HG02885 (cell line): Measurements from ENCODE around the gene OR51G2.
"Not testable (repeated sequence)": the region's sequence is repeated elsewhere in the genome, so short reads cannot be mapped to it uniquely, and the experiment has no call there.

Source experiments
- ATAC-seq: cut with Tn5 transposase; IDR thresholded peaks from one replicate; pipeline ENCODE4 v1.9.1; 2021; ENCODE audit warnings: mild to moderate bottlenecking; ENCODE audit not compliant: unreplicated experiment, poor library complexity

OR51G2 gene, protein sequence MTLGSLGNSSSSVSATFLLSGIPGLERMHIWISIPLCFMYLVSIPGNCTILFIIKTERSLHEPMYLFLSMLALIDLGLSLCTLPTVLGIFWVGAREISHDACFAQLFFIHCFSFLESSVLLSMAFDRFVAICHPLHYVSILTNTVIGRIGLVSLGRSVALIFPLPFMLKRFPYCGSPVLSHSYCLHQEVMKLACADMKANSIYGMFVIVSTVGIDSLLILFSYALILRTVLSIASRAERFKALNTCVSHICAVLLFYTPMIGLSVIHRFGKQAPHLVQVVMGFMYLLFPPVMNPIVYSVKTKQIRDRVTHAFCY

GRCh38 chr11:4919250-4919649 is at the start of gene OR51G2:
Gene OR51G2 (minus strand): TSS chr11:4919350. CDS start chr11:4915663, 3,687 bp downstream.
- ATAC-seq: no peak

DNA sequence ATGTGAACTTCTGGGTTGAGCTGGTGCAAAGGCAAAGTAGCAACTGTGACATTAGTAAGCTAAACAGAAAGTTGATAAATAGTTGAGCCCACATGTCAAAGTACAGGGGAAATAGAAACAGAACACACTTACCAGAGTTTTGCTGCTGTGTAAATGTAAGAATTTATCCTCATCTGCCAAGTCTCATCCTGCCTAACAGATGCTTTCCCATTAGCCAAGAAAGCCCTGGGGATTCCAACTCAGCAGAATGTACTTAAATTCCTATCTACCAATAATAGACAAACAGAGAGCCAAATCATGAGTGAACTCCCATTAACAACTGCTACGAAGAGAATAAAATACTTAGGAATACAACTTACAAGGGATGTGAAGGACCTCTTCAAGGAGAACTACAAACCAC is 43.7 kb upstream of the OR51G2 start:
- no peak for ATAC-seq

DNA sequence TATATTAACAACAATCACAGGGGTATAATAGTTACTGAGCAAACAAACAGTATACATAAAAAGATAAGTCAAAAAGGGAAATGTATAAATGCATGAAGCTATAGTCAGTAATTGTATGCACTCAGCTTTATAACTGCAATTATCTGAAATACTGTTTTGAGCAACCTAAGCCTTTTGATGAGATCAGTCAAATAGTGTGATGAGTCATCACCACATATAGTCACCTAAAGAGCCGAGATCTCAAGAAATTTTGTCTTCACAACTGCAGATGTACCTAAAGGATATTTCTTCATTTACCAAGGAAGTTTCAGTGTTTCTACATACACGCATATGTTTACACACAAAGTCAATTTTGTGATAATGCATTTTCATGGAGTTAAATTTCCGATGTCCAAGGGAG is 41.7 kb upstream of the OR51G2 start:
- no peak for ATAC-seq

- ATAC-seq: no peak
These were observed 38.2 kb upstream of the OR51G2 start for GRCh38 chr11:4957396-4957795.

GRCh38 chr11:4955613-4956012 is 36.5 kb upstream of the OR51G2 start, which contains the start of gene OR51A2:
Gene OR51A2 (minus strand): TSS chr11:4955713. CDS start chr11:4955713, 0 bp downstream.
- not testable (repeated sequence) for ATAC-seq

DNA sequence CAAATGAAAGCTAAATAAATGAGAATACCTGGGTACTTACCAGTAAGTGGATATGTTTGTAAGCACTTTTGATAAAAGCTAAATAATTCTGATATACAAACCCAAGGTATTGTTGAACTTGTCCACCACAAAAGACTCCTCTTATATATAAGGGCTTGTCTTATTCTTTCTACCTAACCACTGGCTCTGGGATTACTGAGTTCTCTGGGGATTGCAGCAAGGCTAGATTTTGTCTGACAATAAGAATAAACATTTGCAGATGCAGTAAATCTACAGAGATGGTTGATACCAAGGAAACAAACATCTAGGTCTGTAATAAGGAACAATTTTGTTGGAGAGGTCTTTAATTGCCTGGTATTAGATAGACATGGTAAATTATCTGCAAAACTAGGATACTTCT is 28.4 kb upstream of the OR51G2 start, which contains the start of gene OR51A4:
Gene OR51A4 (minus strand): TSS at position 101 of the 400 bp plus-strand sequence. CDS start 505 bp downstream, outside the sequence.
- ATAC-seq: no peak

- ATAC-seq: no peak
These were observed 17.6 kb upstream of the OR51G2 start for GRCh38 chr11:4936745-4937144.

- ATAC-seq: no peak
These were observed 13.6 kb upstream of the OR51G2 start for GRCh38 chr11:4932751-4933150.

DNA sequence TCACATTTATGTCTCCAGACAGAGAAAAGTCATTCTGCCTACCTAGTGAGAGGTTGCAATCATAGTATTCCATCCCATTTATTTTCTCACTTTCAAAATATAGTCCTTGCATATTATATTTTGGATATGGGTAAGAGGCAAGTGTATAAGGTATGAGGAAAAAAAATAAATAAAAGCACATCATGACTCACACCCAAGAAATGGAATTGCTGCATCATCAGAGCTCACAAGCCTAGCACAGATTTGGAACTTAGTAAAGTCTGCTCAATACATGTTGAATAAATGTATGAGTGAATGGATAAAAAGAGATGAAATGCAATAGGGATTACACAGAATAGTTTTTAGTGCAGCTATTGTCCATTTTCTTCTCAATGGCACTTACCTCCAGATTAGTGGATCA is 7.5 kb upstream of the OR51G2 start:
- ATAC-seq: no peak

- ATAC-seq: no peak
These were observed 5.1 kb upstream of the OR51G2 start, which contains the start of gene OR51G1 for GRCh38 chr11:4924239-4924638. Gene OR51G1 (minus strand): TSS chr11:4924339. CDS start chr11:4924339, 0 bp downstream.

GRCh38 chr11:4922304-4922703 is 3.2 kb upstream of the OR51G2 start:
- ATAC-seq: no peak

GRCh38 chr11:4921796-4922195 is 2.6 kb upstream of the OR51G2 start:
- no peak for ATAC-seq

DNA sequence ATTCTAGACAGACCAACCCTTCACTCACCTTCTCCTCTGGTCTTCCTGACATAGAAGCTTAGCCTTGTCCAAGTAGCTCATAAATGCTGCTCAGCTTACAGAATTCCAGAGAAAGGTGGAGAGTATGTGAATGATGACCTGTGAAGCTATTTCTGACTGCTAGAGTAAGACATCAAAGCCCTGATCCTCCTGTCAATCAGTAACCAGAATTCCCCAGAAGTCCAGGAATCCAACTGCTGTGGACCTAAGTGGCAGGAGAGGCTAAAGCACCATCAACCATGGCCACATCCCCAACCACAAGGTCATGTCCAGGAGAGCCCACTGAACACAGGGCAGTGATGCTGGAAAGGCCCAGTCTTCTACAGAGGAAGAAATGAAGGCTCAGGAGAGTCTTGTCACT is 2.6 kb downstream of the OR51G2 start:
- ATAC-seq: no peak

DNA sequence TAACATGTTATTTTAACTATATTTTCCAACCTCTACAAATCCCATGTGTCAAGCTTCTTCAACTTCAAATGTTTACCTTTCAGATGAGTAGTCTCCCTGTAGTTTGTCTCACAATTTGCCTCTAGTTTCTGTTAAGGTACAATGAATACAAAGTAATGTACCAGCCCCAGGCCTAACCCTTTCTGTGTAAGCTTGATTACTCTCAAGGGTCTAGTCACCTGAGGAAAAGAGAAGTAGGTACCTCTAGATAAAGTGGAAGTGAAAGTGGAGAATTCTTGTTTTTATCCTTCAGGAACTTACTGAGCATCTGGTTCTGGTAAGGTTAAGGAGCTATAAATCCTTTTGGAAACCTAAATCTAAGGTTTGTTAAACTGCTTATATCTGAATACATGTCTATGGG is 15.7 kb downstream of the OR51G2 start, which contains the start of gene OR51A7:
Gene OR51A7 (plus strand): TSS at position 300 of the 400 bp plus-strand sequence. CDS start 3,587 bp downstream, outside the sequence.
- no peak for ATAC-seq

- no peak for ATAC-seq
These were observed 27.0 kb downstream of the OR51G2 start for GRCh38 chr11:4891996-4892640.

- no peak for ATAC-seq
These were observed 28.9 kb downstream of the OR51G2 start for GRCh38 chr11:4890279-4890678.

DNA sequence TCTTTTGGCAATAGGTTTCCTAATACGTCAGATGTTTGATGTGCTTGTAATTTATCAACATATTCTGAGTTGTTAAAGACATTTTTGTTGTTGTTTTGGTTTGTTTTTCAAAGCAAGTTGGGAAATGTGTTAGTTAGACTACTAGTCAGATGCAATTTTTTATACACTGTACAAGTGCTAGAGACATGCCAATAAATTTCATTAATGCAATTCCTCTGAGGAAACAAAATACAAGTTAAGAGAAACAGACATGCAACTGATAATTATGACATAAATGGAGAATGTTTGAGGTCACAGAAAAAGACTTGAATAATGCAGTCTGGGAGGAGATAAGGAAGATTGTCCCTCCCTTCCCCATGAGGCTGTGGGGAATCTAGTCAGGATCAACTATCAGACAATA is 31.6 kb downstream of the OR51G2 start:
- no peak for ATAC-seq

GRCh38 chr11:4886186-4886585 is 33.0 kb downstream of the OR51G2 start:
- no peak for ATAC-seq

- ATAC-seq: no peak
These were observed 34.8 kb downstream of the OR51G2 start for GRCh38 chr11:4884361-4884760.

DNA sequence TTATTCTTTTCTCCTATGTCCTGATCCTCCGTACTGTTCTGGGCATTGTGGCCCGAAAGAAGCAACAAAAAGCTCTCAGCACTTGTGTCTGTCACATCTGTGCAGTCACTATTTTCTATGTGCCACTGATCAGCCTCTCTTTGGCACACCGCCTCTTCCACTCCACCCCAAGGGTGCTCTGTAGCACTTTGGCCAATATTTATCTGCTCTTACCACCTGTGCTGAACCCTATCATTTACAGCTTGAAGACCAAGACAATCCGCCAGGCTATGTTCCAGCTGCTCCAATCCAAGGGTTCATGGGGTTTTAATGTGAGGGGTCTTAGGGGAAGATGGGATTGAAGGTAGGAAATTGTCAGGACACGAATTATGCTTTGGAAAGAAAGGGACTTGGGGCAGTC is 36.6 kb downstream of the OR51G2 start:
- no peak for ATAC-seq

DNA sequence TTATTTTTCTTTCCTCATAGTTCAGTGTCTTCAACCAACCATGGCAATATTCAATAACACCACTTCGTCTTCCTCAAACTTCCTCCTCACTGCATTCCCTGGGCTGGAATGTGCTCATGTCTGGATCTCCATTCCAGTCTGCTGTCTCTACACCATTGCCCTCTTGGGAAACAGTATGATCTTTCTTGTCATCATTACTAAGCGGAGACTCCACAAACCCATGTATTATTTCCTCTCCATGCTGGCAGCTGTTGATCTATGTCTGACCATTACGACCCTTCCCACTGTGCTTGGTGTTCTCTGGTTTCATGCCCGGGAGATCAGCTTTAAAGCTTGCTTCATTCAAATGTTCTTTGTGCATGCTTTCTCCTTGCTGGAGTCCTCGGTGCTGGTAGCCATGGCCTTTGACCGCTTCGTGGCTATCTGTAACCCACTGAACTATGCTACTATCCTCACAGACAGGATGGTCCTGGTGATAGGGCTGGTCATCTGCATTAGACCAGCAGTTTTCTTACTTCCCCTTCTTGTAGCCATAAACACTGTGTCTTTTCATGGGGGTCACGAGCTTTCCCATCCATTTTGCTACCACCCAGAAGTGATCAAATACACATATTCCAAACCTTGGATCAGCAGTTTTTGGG is 37.2 kb downstream of the OR51G2 start, which contains the start of gene OR51T1:
Gene OR51T1 (plus strand): TSS at position 41 of the 641 bp plus-strand sequence. CDS start 0 bp downstream, at position 41.
- ATAC-seq: no peak
